ENCODE data around the gene THBS3. TPM values are rescaled to one million over a fixed set of nuclear protein-coding genes. Genes with fewer than 3 reads are reported as not detected.

THBS3 gene
- total and polyA plus RNA-seq, 2 of the 13 experiments (the other 11 are each of a cell fraction or from before 2014, with no cell fraction given) = 0.86 to 3.6 TPM

GRCh38 chr1:155167166-155168104, 40.3 kb downstream of the THBS3 start (continued):
- no peak for TF ChIP-seq POGK (CRISPR knock-in tag; conservative IDR thresholded peaks at IDR 0.05)
- TF ChIP-seq ZNF816 (CRISPR knock-in tag; IDR thresholded peaks at IDR 0.05; ENCODE audit: borderline replicate concordance) = no peak
- TF ChIP-seq ZBTB39 (CRISPR knock-in tag; IDR thresholded peaks at IDR 0.05) = no peak
- TF ChIP-seq ZNF33A (CRISPR knock-in tag; IDR thresholded peaks at IDR 0.05; ENCODE audit: borderline replicate concordance) = no peak
- peak; percentile 61; the same call in 1 of the 2 replicates for TF ChIP-seq GATAD2A (CRISPR knock-in tag; IDR thresholded peaks at IDR 0.05)
- no peak for TF ChIP-seq SOX13 (IDR thresholded peaks at IDR 0.05)
- TF ChIP-seq SOX13 (CRISPR knock-in tag; conservative IDR thresholded peaks at IDR 0.05 in 1 of 2, IDR thresholded peaks at IDR 0.05 in 1 of 2) = no peak
- no peak for TF ChIP-seq ZSCAN20 (CRISPR knock-in tag; IDR thresholded peaks at IDR 0.05; ENCODE audit: borderline replicate concordance)
- TF ChIP-seq RAD21 (CRISPR knock-in tag; IDR thresholded peaks at IDR 0.05) = peak; percentile 97
- no peak for TF ChIP-seq TRIM22 (IDR thresholded peaks at IDR 0.05)
- TF ChIP-seq ZEB1 (IDR thresholded peaks at IDR 0.05; ENCODE audit: insufficient replicate concordance, low read depth) = peak; percentile 69
- TF ChIP-seq ZNF503 (CRISPR knock-in tag; IDR thresholded peaks at IDR 0.05) = no peak
- peak; percentile 93 for TF ChIP-seq KDM2A (CRISPR knock-in tag; IDR thresholded peaks at IDR 0.05; ENCODE audit: borderline replicate concordance, low read depth)
- TF ChIP-seq SATB2 (CRISPR knock-in tag; IDR thresholded peaks at IDR 0.05) = no peak
- no peak for TF ChIP-seq ZHX1 (CRISPR knock-in tag; IDR thresholded peaks at IDR 0.05; ENCODE audit: low read depth)
- no peak for TF ChIP-seq ZNF879 (CRISPR knock-in tag; IDR thresholded peaks at IDR 0.05)
- no peak for TF ChIP-seq TFDP2 (CRISPR knock-in tag; IDR thresholded peaks at IDR 0.05)
